Endothelial cell (in vitro differentiated cells): Measurements from ENCODE around the gene RASA4. TPM values are rescaled to one million over a fixed set of nuclear protein-coding genes. Genes with fewer than 3 reads are reported as not detected.
"Not testable (repeated sequence)": the region's sequence is repeated elsewhere in the genome, so short reads cannot be mapped to it uniquely, and the experiment has no call there.

ENCODE experiments used
- DNase-seq: peaks from one replicate; pipeline ENCODE4 v3.0.0; 2021; ENCODE audit warnings: low spot score
- H3K27ac Mint-ChIP-seq: one replicate; pipeline ENCODE4 v1.8.0; 2021; ENCODE audit warnings: mixed read lengths, inconsistent platforms; ENCODE audit not compliant: unreplicated experiment
- H3K27me3 Mint-ChIP-seq: one replicate; pipeline ENCODE4 v1.8.0; 2021; ENCODE audit warnings: mild to moderate bottlenecking, moderate library complexity, mixed read lengths, inconsistent platforms; ENCODE audit not compliant: unreplicated experiment
- H3K36me3 Mint-ChIP-seq: one replicate; pipeline ENCODE4 v1.8.0; 2021; ENCODE audit warnings: mild to moderate bottlenecking, low read depth, mixed read lengths, inconsistent platforms; ENCODE audit not compliant: unreplicated experiment
- H3K4me1 Mint-ChIP-seq: one replicate; pipeline ENCODE4 v1.8.0; 2021; ENCODE audit warnings: mild to moderate bottlenecking, mixed read lengths, inconsistent platforms; ENCODE audit not compliant: unreplicated experiment
- H3K4me3 Mint-ChIP-seq: one replicate; pipeline ENCODE4 v1.8.0; 2021; ENCODE audit warnings: mild to moderate bottlenecking, mixed read lengths, inconsistent platforms; ENCODE audit not compliant: unreplicated experiment
- H3K9me3 Mint-ChIP-seq: one replicate; pipeline ENCODE4 v1.8.0; 2021; ENCODE audit warnings: mixed read lengths, inconsistent platforms; ENCODE audit not compliant: unreplicated experiment
- CTCF ChIP-seq: fragments of 200-600 bp; sonication (generic); IDR thresholded peaks from one replicate; pipeline ENCODE4 v1.5.0; 2021; ENCODE audit warnings: antibody characterized with exemption; ENCODE audit not compliant: unreplicated experiment
- total RNA-seq: library from RNA; stranded (reverse); fragmentation: NEBNext Ultra II Directional; extraction: Animal tissue kit (Norgen Biotek cat#: 25700); gene quantifications from one replicate; pipeline ENCODE4 v1.2.1, GENCODE V29; 2021; ENCODE audit not compliant: unreplicated experiment

RASA4 gene
- total RNA-seq, 1 donor from 2014 or later: 20.4 TPM

DNA sequence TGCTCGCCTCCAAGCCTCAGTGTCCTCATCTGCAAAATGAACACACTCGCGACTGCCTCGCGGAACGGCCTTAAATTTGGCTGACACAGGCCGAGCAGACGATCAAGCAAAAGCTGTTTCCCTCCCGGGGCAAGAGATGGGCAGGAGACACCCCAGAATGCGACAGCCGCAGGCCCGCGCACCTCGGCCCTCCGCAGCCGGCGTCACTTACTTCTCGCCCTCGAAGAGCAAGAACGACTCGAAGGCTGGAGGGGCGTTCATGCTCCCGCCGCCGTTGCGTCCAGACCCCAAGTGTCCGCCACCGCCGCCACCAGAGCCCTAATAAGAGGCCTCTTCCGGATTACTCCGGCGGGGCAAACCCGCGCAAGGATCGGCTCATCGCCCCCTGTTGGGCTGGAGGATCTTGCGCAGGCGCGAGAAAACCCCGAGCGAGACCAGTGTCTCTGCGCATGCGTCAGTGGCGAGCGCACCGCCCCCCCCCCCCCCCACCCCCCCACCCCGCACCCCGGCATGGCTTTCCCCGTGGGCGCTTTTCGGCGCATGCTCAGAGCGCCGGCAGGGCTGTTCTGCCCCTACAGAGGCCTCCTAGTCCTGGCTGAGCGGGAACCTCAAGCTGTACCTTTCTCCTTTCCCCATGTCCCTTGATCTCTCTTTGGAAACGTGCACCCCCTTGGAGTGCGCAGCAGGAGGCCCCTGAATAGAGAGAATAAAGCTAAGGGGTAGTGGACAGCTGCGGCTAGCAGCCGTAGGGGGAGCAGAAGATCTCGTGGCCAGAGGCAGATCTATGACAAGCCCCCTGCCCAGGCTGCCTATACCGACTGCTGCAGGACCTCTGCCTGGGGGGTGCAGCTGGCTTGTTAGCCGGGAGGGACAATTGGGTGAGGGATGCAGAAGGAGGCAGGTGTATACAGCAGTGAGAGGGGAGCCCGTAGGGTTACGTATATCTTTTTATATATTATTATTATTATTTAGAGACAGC, 44.0 kb downstream of the RASA4 start, which contains the start of gene POLR2J3:
POLR2J3 (minus strand) TSS at position 323 of the 979 bp plus-strand sequence; CDS start at position 261, 62 bp downstream.
- Mint-ChIP-seq H3K4me3 (peak within 1 kb of the TSS; percentile 91), H3K27ac (peak within 1 kb of the TSS; percentile 82)
- not testable (repeated sequence) for H3K9me3 Mint-ChIP-seq, H3K4me1 Mint-ChIP-seq, H3K27me3 Mint-ChIP-seq, H3K36me3 Mint-ChIP-seq
- peak; percentile 32 for TF ChIP-seq CTCF
- DNase-seq: peak; percentile 96

DNA sequence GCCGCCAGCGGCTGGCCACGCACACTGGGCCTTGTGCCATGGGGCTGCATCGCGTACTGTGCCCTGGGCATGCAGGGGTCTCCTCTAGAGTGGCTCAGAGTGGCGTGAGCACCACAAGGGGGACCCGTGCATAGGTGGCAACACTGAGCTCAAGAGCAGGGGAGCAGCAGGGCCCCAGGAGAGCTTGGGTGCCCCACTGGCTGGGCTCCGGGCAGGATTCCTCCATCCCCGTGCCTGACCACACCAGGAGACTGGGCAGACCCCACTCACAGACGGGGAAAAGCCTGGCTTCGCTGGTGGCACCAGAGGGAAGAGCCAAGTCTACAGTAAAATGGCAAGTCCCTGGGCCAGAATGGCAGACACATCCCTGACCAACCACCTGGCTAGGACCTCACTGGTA, 47.9 kb downstream of the RASA4 start:
- not testable (repeated sequence) for H3K27ac Mint-ChIP-seq, H3K27me3 Mint-ChIP-seq, DNase-seq, H3K4me3 Mint-ChIP-seq, H3K4me1 Mint-ChIP-seq, H3K9me3 Mint-ChIP-seq, H3K36me3 Mint-ChIP-seq

DNA sequence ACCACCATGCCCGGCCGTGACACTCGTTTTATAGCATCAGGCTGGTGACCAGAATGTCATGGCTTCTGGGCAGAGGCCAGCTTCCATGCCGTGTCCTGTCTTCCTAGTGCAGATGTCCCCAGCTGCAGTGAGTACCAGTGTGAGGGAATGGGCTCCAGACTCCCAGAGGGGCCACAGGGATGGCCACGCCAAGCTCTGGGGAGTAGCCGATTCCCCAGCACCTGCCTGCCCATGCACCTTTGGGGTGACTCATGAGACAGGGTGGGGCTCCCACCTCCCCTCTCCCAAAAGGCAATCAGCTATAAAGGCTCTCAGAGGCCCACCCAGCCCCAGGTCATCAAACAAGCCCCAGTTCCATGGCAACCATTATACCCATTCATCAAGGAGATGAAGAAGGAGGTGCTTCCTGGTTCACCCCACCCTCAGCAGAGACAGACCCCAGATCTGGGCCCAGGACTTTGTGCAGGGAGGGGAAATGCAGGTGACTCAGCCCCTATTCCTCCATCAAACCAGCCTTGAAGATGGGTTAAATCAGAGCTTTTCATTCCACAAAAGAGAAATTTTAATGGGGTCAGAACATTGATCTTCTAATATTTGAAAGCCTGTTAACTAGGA, 65.6 kb downstream of the RASA4 start, which contains the start of gene SPDYE2:
SPDYE2 (plus strand) TSS at position 419 of the 615 bp plus-strand sequence. CDS start 2,030 bp downstream, outside the sequence.
- not testable (repeated sequence) for H3K4me1 Mint-ChIP-seq, H3K4me3 Mint-ChIP-seq, H3K36me3 Mint-ChIP-seq, H3K27me3 Mint-ChIP-seq, DNase-seq, H3K9me3 Mint-ChIP-seq, H3K27ac Mint-ChIP-seq

DNA sequence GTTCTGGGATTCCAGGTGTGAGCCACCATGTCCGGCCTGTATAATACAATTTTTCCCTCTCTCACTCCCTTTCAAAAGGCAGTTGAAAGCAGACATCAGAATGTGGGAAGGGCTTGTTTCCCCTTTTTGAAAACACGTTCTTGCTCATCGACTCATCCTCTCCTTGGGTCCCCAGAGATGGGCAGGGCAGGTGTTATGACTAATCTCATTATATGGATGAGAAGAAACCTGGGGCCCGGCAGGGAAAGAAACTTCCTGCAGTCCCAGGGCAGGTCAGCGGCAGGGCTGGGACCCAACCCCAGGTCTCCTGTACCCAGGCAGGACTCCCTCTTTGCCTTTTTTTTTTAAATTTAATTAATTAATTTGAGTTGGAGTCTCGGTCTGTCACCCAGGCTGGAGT, 70.2 kb downstream of the RASA4 start:
- H3K27me3 Mint-ChIP-seq, H3K36me3 Mint-ChIP-seq, DNase-seq, H3K4me3 Mint-ChIP-seq, H3K9me3 Mint-ChIP-seq, H3K27ac Mint-ChIP-seq, H3K4me1 Mint-ChIP-seq: not testable (repeated sequence)

DNA sequence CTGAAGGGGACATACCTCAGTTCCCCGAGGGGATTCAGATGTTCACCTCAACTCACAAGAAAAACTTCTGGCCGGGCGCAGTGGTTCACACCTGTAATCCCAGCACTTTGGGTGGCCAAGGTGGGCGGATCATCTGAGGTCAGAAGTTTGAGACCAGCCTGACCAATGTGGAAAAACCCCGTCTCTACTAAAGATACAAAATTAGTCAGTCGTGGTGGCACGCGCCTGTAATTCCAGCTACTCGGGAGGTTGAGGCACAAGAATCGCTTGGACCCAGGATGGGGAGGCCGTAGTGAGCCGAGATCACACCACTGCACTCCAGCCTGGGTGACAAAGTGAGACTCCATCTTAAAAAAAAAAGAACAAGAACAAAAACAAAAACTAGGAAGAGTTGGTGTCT, 71.3 kb downstream of the RASA4 start:
- H3K27ac Mint-ChIP-seq, DNase-seq, H3K4me1 Mint-ChIP-seq, H3K27me3 Mint-ChIP-seq, H3K36me3 Mint-ChIP-seq, H3K4me3 Mint-ChIP-seq, H3K9me3 Mint-ChIP-seq: not testable (repeated sequence)

DNA sequence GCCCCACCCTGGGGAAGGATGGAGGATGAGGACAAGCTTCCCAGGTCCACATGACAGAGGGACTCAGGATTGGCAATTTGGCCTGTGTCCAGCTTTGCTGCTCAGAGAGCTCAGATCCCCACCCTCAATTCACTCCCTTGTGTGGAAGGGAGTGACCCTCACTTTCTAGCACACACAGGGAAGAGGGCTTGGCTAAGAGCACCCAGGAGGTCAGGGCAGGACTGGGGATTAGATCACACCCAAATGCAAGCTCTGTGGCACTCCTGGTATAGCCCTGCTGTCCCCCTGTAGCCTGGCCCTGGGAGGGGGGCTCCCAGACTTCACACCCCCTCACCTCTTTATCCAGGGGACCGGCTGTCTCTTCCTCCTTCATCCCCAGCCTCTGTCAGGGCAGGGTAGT, 72.2 kb downstream of the RASA4 start:
- not testable (repeated sequence) for H3K36me3 Mint-ChIP-seq

GRCh38 chr7:102543596-102543995, 73.0 kb downstream of the RASA4 start, which contains the start of gene UPK3BL2:
UPK3BL2 (minus strand) TSS chr7:102543696; CDS start chr7:102543636, 60 bp downstream.
- H3K9me3 Mint-ChIP-seq, H3K36me3 Mint-ChIP-seq, DNase-seq, H3K27me3 Mint-ChIP-seq, H3K27ac Mint-ChIP-seq, H3K4me3 Mint-ChIP-seq, H3K4me1 Mint-ChIP-seq: not testable (repeated sequence)

More for the DNA sequence above, 72.2 kb downstream of the RASA4 start:
- not testable (repeated sequence) for H3K4me1 Mint-ChIP-seq, DNase-seq, H3K4me3 Mint-ChIP-seq, H3K9me3 Mint-ChIP-seq, H3K27ac Mint-ChIP-seq, H3K27me3 Mint-ChIP-seq

GRCh38 chr7:102542771-102543170, 73.8 kb downstream of the RASA4 start:
- H3K4me3 Mint-ChIP-seq, H3K27me3 Mint-ChIP-seq, H3K27ac Mint-ChIP-seq, H3K36me3 Mint-ChIP-seq, H3K4me1 Mint-ChIP-seq, DNase-seq, H3K9me3 Mint-ChIP-seq: not testable (repeated sequence)

DNA sequence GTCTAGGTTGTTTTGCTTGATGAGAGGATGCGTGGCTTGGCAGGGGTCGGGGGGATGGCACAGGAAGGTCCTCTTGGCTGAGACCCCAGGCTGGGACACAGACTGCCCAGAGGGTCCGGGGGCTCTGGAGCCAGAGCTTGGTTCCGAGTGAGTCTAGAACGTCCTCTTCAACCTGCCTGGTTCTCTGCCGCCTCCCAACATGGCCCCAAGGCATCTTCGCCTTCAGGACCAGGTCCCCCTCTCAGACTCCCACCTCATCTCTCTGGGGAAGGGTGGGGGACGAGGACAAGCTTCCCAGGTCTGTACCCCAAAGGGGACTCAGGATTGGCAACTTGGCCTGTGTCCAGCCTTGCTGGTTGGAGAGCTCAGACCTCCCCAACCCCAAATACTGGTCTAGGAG, 74.5 kb downstream of the RASA4 start:
- H3K4me3 Mint-ChIP-seq, H3K36me3 Mint-ChIP-seq, DNase-seq, H3K9me3 Mint-ChIP-seq, H3K4me1 Mint-ChIP-seq, H3K27ac Mint-ChIP-seq, H3K27me3 Mint-ChIP-seq: not testable (repeated sequence)

DNA sequence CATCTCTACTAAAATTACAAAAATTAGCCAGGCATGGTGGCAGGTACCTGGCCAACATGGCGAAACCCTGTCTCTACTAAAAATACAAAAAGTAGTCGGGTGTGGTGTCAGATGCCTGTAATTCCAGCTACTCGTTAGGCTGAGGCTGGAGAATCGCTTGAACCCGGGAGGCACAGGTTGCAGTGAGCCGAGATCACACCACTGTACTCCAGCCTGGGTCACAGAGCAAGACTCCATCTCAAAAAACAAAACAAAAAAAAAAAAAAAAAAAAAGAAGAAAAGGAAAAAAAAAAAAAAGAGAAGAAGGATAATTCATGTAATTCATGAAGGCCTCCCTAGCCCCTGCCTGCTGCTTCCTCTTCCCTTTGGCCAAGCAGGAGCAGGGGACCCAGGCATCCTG, 76.0 kb downstream of the RASA4 start:
- H3K9me3 Mint-ChIP-seq, H3K36me3 Mint-ChIP-seq, H3K27ac Mint-ChIP-seq, H3K4me1 Mint-ChIP-seq, H3K4me3 Mint-ChIP-seq, DNase-seq, H3K27me3 Mint-ChIP-seq: not testable (repeated sequence)
